CD4-positive, alpha-beta T cell treated with Interferon gamma for 1 hour (primary cell): Measurements from ENCODE around the gene MRPL11.
A peak's percentile ranks its signal among the peaks of the same experiment; 100 is the strongest.

Experiments
- DNase-seq: peaks from one replicate; pipeline ENCODE4 v3.0.0-alpha.2; 2020

MRPL11 gene

GRCh38 chr11:66438504-66439466, at the start of gene MRPL11:
Gene MRPL11, minus strand, starts transcription at chr11:66438848. Its CDS starts 94 bp downstream, at chr11:66438754.
- peak; percentile 86 for DNase-seq

- no peak for DNase-seq
Measured at GRCh38 chr11:66484806-66485380, 46.2 kb upstream of the MRPL11 start.

GRCh38 chr11:66480117-66480938, 41.7 kb upstream of the MRPL11 start, which contains the start of gene DPP3:
Gene DPP3, plus strand, starts transcription at chr11:66480434. Its CDS starts 1,767 bp downstream, at chr11:66482201.
- DNase-seq = peak; percentile 95

GRCh38 chr11:66479394-66480116, 40.9 kb upstream of the MRPL11 start:
- DNase-seq = no peak

- DNase-seq = peak; percentile 33
Measured at GRCh38 chr11:66478729-66479393, 40.2 kb upstream of the MRPL11 start.

GRCh38 chr11:66477263-66478201, 38.9 kb upstream of the MRPL11 start:
- DNase-seq = no peak

GRCh38 chr11:66476841-66477251, 38.2 kb upstream of the MRPL11 start:
- DNase-seq = no peak

- DNase-seq = no peak
Measured at GRCh38 chr11:66476173-66476840, 37.7 kb upstream of the MRPL11 start.

GRCh38 chr11:66475349-66476172, 36.9 kb upstream of the MRPL11 start:
- no peak for DNase-seq

- DNase-seq = no peak
Measured at GRCh38 chr11:66473608-66474515, 35.2 kb upstream of the MRPL11 start.

GRCh38 chr11:66473167-66473566, 34.5 kb upstream of the MRPL11 start:
- no peak for DNase-seq

GRCh38 chr11:66472054-66472453, 33.4 kb upstream of the MRPL11 start:
- no peak for DNase-seq

GRCh38 chr11:66471142-66471541, 32.5 kb upstream of the MRPL11 start:
- no peak for DNase-seq

- DNase-seq = no peak
Measured at GRCh38 chr11:66470015-66470414, 31.4 kb upstream of the MRPL11 start.

- DNase-seq = no peak
Measured at GRCh38 chr11:66469441-66469840, 30.8 kb upstream of the MRPL11 start.

- DNase-seq = no peak
Measured at GRCh38 chr11:66468691-66469090, 30.0 kb upstream of the MRPL11 start.

GRCh38 chr11:66467756-66468155, 29.1 kb upstream of the MRPL11 start:
- peak; percentile 39 for DNase-seq
